BLaER1 treated with 17β-estradiol and CSF1 and Interleukin-3, amounts not matched to agents 10 nM and 100 nM (cell line): ENCODE data around the gene SLC35A5.
"Not testable (repeated sequence)": the region's sequence is repeated elsewhere in the genome, so short reads cannot be mapped to it uniquely, and the experiment has no call there.

Experiments used
- H3K27ac ChIP-seq, 11 experiments: shearing (Covaris generic); formaldehyde crosslinking; 2 replicates each; pipeline ENCODE4 v1.8.1; 2022
- H3K27me3 ChIP-seq, 11 experiments: shearing (Covaris generic); formaldehyde crosslinking; 2 replicates each; pipeline ENCODE4 v1.8.1; 2022
- H3K36me3 ChIP-seq, 11 experiments: shearing (Covaris generic); formaldehyde crosslinking; 2 replicates each; pipeline ENCODE4 v1.8.1; 2022
- H3K4me1 ChIP-seq, 10 experiments: shearing (Covaris generic); formaldehyde crosslinking; 2 replicates each; pipeline ENCODE4 v1.8.1; 2022
- H3K4me2 ChIP-seq, 11 experiments: shearing (Covaris generic); formaldehyde crosslinking; 2 replicates each; pipeline ENCODE4 v1.8.1; 2022
- H3K4me3 ChIP-seq, 10 experiments: shearing (Covaris generic); formaldehyde crosslinking; 2 replicates each; pipeline ENCODE4 v1.8.1; 2022
- H3K9ac ChIP-seq, 11 experiments: shearing (Covaris generic); formaldehyde crosslinking; 2 replicates each; pipeline ENCODE4 v1.8.1; 2022
- H3K9me3 ChIP-seq, 11 experiments: shearing (Covaris generic); formaldehyde crosslinking; replicated peaks in 1 of 11; 2 replicates each; pipeline ENCODE4 v1.8.1; 2022
- H4K20me1 ChIP-seq, 11 experiments: shearing (Covaris generic); formaldehyde crosslinking; 2 replicates each; pipeline ENCODE4 v1.8.1; 2022
- Cebpa-rat ChIP-seq, 11 experiments: shearing (Covaris generic); IDR thresholded peaks; 2 replicates each; pipeline ENCODE4 v1.8.1; 2022

SLC35A5 gene, protein sequence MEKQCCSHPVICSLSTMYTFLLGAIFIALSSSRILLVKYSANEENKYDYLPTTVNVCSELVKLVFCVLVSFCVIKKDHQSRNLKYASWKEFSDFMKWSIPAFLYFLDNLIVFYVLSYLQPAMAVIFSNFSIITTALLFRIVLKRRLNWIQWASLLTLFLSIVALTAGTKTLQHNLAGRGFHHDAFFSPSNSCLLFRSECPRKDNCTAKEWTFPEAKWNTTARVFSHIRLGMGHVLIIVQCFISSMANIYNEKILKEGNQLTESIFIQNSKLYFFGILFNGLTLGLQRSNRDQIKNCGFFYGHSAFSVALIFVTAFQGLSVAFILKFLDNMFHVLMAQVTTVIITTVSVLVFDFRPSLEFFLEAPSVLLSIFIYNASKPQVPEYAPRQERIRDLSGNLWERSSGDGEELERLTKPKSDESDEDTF

DNA sequence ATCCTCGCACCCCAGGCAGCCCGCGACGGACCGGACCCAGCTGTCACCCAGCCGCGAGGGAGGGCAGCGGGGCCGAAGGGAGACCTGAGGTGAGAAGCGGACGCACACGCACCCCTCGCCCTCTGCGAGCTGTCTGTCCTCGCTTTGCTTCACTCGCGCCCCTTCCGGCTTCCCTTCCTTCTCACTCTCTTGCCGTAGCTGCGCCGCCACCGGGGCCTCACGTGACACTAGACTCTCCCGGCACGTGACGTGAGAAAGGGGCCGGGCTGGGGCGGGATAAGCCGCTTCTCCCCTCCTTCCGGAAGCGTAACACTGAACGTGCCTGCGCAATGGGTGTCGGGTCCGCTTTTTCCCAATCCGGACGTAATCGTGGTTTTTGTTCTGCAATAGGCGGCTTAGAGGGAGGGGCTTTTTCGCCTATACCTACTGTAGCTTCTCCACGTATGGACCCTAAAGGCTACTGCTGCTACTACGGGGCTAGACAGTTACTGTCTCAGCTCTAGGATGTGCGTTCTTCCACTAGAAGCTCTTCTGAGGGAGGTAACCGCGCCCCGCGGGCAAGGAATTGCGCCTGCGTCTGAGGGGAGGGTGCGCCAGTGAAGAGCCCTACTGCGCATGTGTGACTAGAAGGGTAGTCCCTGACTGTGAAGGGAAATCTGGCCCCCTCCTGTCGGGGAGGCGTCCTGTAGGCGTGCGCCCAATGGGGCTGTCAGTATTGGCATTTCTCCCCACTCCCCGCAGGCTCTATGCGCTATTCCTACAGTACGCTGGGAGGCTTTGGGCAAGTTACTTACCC is at the start of gene SLC35A5, which contains the start of gene ATG3:
Gene SLC35A5 (plus strand): TSS at position 312 of the 796 bp plus-strand sequence. CDS start 1,359 bp downstream, outside the sequence.
Gene ATG3 (minus strand): TSS at position 229 of the 796 bp plus-strand sequence. CDS start 434 bp downstream, outside the sequence.
- H3K4me3 ChIP-seq: peak within 1 kb of the TSS; percentile 79 to 96 (median 90)
- no peaks in the 10 kb centered on the region for H3K27me3 ChIP-seq
- peak within 1 kb of the TSS; percentile 87 to 96 (median 94) for H3K9ac ChIP-seq
- H4K20me1 ChIP-seq: peaks cover 0 to 21% (median 8%) of the 10 kb centered on the region in 11 experiments; a peak in 10 of 22 replicates
- TF ChIP-seq Cebpa-rat (IDR thresholded peaks at IDR 0.05): peak; percentile 75 to 98 (median 92); a peak in 20 of 22 replicates
- peaks cover 5 to 40% (median 19%) of the 10 kb centered on the region in 11 experiments for H3K36me3 ChIP-seq
- H3K27ac ChIP-seq: peak within 1 kb of the TSS; percentile 86 to 96 (median 94)
- peaks cover 21 to 45% (median 40%) of the 10 kb centered on the region in 10 experiments for H3K4me1 ChIP-seq
- H3K4me2 ChIP-seq: peak within 1 kb of the TSS; percentile 78 to 97 (median 91)
- H3K9me3 ChIP-seq: peaks cover 0 to 7% (median 5%) of the 10 kb centered on the region in 11 experiments; a peak in 9 of 22 replicates

DNA sequence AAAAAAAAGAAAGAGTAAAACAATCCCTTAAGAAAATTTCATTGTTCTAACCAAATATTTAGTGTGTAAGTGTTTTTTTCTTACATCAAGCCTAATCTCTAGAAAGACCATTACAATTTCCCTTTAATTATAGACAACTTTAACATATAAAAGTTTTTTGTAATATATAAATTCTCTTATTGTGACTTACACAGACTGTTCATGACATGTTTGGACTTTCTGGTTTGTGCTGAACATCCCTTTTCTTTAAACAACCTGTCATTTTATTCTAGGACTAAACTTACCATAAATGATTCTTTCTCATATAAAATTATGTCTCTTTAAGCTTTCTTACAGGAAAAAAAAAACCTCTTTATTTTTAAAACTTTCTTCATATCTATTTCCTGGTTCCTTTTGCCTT is 49.5 kb upstream of the SLC35A5 start:
- Histone ChIP-seq H3K4me3 (no peak overlapping the region), H3K36me3 (no peaks in the 10 kb centered on the region), H3K27ac (no peak overlapping the region), H3K9ac (no peak overlapping the region), H3K4me1 (0 out of 20 replicates have a peak, but pooled peaks cover 0 to 5% (median 0%) of the 10 kb centered on the region in 10 experiments), H3K4me2 (no peak overlapping the region), H3K27me3 (no peaks in the 10 kb centered on the region), H3K9me3 (peaks cover 27 to 58% (median 37%) of the 10 kb centered on the region in 11 experiments), H4K20me1 (no peaks in the 10 kb centered on the region)
- no peak for TF ChIP-seq Cebpa-rat (IDR thresholded peaks at IDR 0.05)

DNA sequence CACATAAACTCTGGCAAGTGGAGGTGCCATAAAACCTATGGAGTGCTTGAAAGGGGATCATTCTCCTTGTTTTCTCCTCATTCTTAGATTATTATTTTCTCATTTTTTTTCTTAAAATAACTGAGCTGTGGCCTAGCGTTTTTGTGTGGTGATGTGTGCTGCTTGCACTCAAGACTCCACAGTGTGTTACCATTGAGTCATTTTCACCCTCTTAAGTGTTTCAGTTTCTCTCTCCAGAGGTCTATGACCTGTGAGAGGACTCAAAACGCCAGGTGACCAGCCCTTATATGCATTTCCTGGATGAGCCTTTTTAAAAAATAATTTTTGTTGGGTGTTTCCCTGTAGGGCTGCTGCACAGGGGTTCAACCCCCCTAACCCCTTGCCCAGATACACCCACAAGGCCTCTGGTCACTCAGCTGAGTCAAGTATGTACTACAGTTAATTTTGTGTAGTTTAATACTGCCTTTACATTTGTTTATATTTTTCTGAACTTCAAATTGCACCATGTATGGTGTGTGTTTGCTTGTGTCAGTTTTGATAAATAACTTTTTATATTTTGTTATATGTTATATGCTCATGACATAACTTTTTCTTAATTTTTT is 47.2 kb upstream of the SLC35A5 start:
- TF ChIP-seq Cebpa-rat (IDR thresholded peaks at IDR 0.05): no peak
- H3K4me3 ChIP-seq: no peak overlapping the region
- no peaks in the 10 kb centered on the region for H3K27me3 ChIP-seq
- H3K9ac ChIP-seq: no peak overlapping the region
- H3K4me1 ChIP-seq: no peaks in the 10 kb centered on the region
- H3K27ac ChIP-seq: no peak overlapping the region
- no peak overlapping the region for H3K4me2 ChIP-seq
- H3K9me3 ChIP-seq: peaks cover 27 to 52% (median 37%) of the 10 kb centered on the region in 11 experiments
- H3K36me3 ChIP-seq: no peaks in the 10 kb centered on the region
- H4K20me1 ChIP-seq: no peaks in the 10 kb centered on the region

DNA sequence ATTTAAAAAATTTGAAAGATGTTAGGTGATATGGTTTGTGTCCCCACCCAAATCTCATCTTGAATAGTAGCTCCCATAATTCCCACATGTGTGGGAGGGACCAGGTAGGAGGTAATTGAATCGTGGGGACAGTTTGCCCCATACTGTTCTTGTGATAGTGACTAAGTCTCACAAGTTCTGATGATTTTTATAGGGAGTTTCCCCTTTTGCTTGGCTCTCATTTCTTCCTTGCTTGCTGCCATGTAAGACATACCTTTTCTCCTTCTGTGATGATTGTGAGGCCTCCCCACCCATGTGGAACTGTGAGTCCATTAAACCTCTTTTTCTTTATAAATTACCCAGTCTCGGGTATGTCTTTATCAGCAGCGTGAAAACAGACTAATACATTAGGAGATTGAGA is 42.9 kb upstream of the SLC35A5 start:
- peaks cover 0 to 16% (median 0%) of the 10 kb centered on the region in 11 experiments; a peak in 2 of 22 replicates for H3K36me3 ChIP-seq
- not testable (repeated sequence) for H3K4me3 ChIP-seq, H3K27me3 ChIP-seq, H3K4me2 ChIP-seq, H3K9me3 ChIP-seq, H3K9ac ChIP-seq, H3K4me1 ChIP-seq, H3K27ac ChIP-seq, H4K20me1 ChIP-seq

DNA sequence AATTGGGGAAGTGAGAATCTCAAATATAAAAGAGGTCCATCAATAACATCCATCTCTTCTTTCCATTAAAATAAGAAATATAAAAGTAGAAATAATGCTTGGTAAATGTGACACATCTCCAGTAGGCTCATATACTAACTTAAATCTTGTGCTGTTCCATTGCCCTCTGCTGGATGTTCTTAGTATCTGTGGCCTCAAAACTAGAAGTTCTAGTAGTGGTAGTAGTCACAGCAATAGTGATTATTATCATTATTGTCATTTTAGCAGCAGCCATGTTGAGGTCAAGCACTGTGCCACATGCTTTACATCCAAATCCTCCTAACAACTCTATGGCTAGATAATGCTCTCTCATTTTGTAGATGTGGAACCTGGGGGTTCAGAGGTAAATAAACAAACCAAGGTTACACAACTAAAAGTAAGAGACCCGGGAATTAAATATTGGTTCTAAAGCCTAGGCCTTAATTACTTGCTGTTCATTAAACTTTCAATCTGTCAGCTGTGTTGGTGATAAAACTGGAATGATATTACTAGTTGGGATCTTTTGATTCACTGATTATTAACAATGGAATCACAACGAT is 42.3 kb upstream of the SLC35A5 start:
- no peak overlapping the region for H3K4me2 ChIP-seq
- H3K4me1 ChIP-seq: 0 out of 20 replicates have a peak, but pooled peaks cover 0 to 3% (median 0%) of the 10 kb centered on the region in 10 experiments
- no peak overlapping the region for H3K4me3 ChIP-seq

DNA sequence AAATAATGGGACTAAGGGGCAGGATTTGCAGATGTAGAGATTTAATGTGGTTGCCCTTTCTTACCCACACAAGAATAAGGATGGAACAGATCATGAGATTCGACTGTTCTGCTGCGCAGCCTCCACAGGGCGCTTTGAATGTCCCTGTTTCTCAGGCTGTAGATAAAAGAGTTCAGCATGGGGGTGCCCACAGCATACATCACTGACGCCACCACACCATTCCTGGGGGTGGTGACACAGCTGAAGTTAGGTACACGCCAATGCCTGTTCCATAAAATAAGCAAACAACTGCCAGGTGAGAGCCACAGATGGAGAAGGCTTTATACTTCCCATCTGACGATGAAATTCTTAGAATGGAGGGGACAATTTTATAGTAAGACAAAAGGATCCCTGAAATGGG is 37.7 kb upstream of the SLC35A5 start:
- not testable (repeated sequence) for H4K20me1 ChIP-seq, H3K9me3 ChIP-seq, H3K4me1 ChIP-seq, H3K27ac ChIP-seq, H3K4me2 ChIP-seq, H3K9ac ChIP-seq, H3K4me3 ChIP-seq, H3K27me3 ChIP-seq
- H3K36me3 ChIP-seq: peaks cover 19 to 68% (median 31%) of the 10 kb centered on the region in 11 experiments

More for the DNA sequence above, 42.3 kb upstream of the SLC35A5 start:
- H3K9ac ChIP-seq: no peak overlapping the region
- peaks cover 0 to 22% (median 0%) of the 10 kb centered on the region in 11 experiments; a peak in 4 of 22 replicates for H3K36me3 ChIP-seq
- TF ChIP-seq Cebpa-rat (IDR thresholded peaks at IDR 0.05): no peak
- no peaks in the 10 kb centered on the region for H4K20me1 ChIP-seq
- H3K27ac ChIP-seq: no peak overlapping the region
- H3K27me3 ChIP-seq: no peaks in the 10 kb centered on the region
- H3K9me3 ChIP-seq: peaks cover 0 to 6% (median 0%) of the 10 kb centered on the region in 11 experiments; a peak in 6 of 22 replicates

DNA sequence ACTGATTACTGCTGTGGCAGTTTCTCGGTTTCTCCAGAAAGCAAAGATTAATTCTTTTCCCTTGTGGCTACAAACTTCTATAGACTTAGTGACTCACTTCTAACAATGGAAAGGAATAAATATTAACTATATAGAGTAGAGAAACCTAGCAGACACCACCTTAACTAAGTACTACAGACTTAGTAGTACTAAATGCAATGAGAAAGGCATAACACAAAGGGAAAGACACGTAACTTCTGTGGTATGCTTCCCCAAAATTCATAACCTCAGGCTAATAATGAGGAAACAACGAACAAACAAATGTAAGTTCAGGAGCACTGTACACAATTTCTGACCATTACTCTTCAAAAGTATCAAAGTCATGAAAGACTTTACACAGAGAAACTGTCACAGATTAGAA is 31.3 kb upstream of the SLC35A5 start:
- Histone ChIP-seq H4K20me1 (peaks cover 0 to 27% (median 0%) of the 10 kb centered on the region in 11 experiments; a peak in 6 of 22 replicates), H3K9me3 (no peaks in the 10 kb centered on the region), H3K27me3 (no peaks in the 10 kb centered on the region), H3K4me3 (no peak overlapping the region), H3K4me1 (no peaks in the 10 kb centered on the region), H3K9ac (no peak overlapping the region), H3K4me2 (no peak overlapping the region), H3K36me3 (peaks cover 64 to 94% (median 76%) of the 10 kb centered on the region in 11 experiments), H3K27ac (no peak overlapping the region)
- TF ChIP-seq Cebpa-rat (IDR thresholded peaks at IDR 0.05): no peak

DNA sequence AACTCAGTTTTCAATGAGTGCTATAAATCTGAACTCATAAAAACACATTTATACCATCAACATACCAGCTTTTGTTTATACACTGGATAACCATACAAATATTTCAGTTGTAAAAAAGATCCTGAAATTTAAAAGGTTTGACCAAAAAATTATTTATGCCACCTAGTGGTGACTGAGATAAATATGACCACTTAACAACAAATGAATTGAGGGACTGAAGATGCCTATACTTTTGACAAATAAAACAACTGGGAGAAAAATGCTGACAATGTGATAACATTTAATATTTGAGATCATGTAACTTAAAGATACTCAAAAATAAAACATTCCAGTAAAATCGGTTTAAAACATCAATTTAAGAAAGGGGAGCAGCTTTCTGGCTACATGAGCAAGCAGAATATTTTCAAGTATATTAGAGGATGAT is 30.5 kb upstream of the SLC35A5 start:
- Histone ChIP-seq H3K27ac (no peak overlapping the region), H3K4me2 (no peak overlapping the region), H3K9ac (no peak overlapping the region), H3K4me3 (no peak overlapping the region), H3K36me3 (peaks cover 71 to 94% (median 84%) of the 10 kb centered on the region in 11 experiments), H3K9me3 (no peaks in the 10 kb centered on the region), H3K27me3 (no peaks in the 10 kb centered on the region), H4K20me1 (peaks cover 0 to 33% (median 0%) of the 10 kb centered on the region in 11 experiments; a peak in 6 of 22 replicates), H3K4me1 (no peaks in the 10 kb centered on the region)
- no peak for TF ChIP-seq Cebpa-rat (IDR thresholded peaks at IDR 0.05)
